CD4-positive, alpha-beta T cell (primary cell): ENCODE data around the gene RAPGEF1. TPM values are rescaled to one million over a fixed set of nuclear protein-coding genes. Genes with fewer than 3 reads are reported as not detected.
A peak's percentile ranks its signal among the peaks of the same experiment; 100 is the strongest.

Experiments
- ATAC-seq: fragments of 200-7000 bp; cut with Tn5 transposase; one replicate; pipeline ENCODE4 v1.10.0; 2022; ENCODE audit warnings: mild to moderate bottlenecking; ENCODE audit not compliant: poor library complexity
- CTCF ChIA-PET: fragments of 350-600 bp; sonication (Branson Sonifier 250); formaldehyde crosslinking; loops from one replicate; lab custom pipeline; 2021; ENCODE audit warnings: antibody characterized with exemption, inconsistent platforms; lab: Charles Lee
- POLR2A ChIA-PET: fragments of 350-600 bp; sonication (Branson Sonifier 250); formaldehyde crosslinking; loops from one replicate; lab custom pipeline; 2021; ENCODE audit warnings: antibody characterized with exemption, inconsistent platforms; lab: Charles Lee
- DNase-seq, 14 experiments: peaks; one replicate each; pipeline ENCODE4 v3.0.0-alpha.2; 2013 to 2020; ENCODE audit warnings: mixed read lengths in 2 of 14
- H3K27ac ChIP-seq, 2 donors: one replicate each; pipeline versions ENCODE4 v1.5.1 to v1.7.0; 2013; ENCODE audit warnings: low read length in 2 of 2, low read depth in 1 of 2, mild to moderate bottlenecking in 1 of 2
- H3K27me3 ChIP-seq, 2 experiments: 1 replicate in 1 of 2; 2 replicates in 1 of 2; pipeline versions ENCODE4 v1.6.1 to v1.7.0; 2013; ENCODE audit warnings: low read length in 2 of 2, control low read depth in 1 of 2, mild to moderate bottlenecking in 1 of 2, moderate library complexity in 1 of 2; ENCODE audit not compliant: insufficient read depth in 2 of 2, control insufficient read depth in 1 of 2
- H3K36me3 ChIP-seq: one replicate; pipeline ENCODE4 v1.6.1; 2013; ENCODE audit warnings: low read length, control low read depth; ENCODE audit not compliant: insufficient read depth
- H3K4me1 ChIP-seq: one replicate; pipeline ENCODE4 v1.6.1; 2013; ENCODE audit warnings: low read length, control low read depth; ENCODE audit not compliant: insufficient read depth
- H3K4me3 ChIP-seq: one replicate; pipeline ENCODE4 v1.5.1; 2013; ENCODE audit warnings: mild to moderate bottlenecking, low read length, moderate library complexity
- H3K9me3 ChIP-seq, 2 experiments: 1 replicate in 1 of 2; 2 replicates in 1 of 2; pipeline versions ENCODE4 v1.6.1 to v1.7.0; 2013; ENCODE audit warnings: low read length in 2 of 2, mild to moderate bottlenecking in 2 of 2, control low read depth in 1 of 2, moderate library complexity in 1 of 2; ENCODE audit not compliant: control insufficient read depth in 1 of 2, insufficient read depth in 1 of 2
- H3K27ac Mint-ChIP-seq: one replicate; pipeline ENCODE4 v1.8.0; 2020; ENCODE audit warnings: mixed read lengths
- H3K27me3 Mint-ChIP-seq: one replicate; pipeline ENCODE4 v1.8.0; 2021; ENCODE audit warnings: mixed read lengths
- H3K36me3 Mint-ChIP-seq: one replicate; pipeline ENCODE4 v1.8.0; 2021; ENCODE audit warnings: low read depth, mixed read lengths
- H3K4me1 Mint-ChIP-seq: one replicate; pipeline ENCODE4 v1.8.0; 2021; ENCODE audit warnings: low read depth, mixed read lengths
- H3K4me3 Mint-ChIP-seq: one replicate; pipeline ENCODE4 v1.8.0; 2020; ENCODE audit warnings: mild to moderate bottlenecking, mixed read lengths
- H3K9me3 Mint-ChIP-seq: one replicate; pipeline ENCODE4 v1.8.0; 2020; ENCODE audit warnings: mixed read lengths
- intact Hi-C, 2 experiments: fragments of 100-400 bp; cut with DNase I in 1 of 2; cut with micrococcal nuclease in 1 of 2; formaldehyde crosslinking; loops; one replicate each; pipeline versions ENCODE4 v1.15.1 to v1.9.0; 2023 to 2025; cut with DNase I, micrococcal nuclease
- total RNA-seq, 174 experiments: library from RNA in 2 of 174; stranded (reverse) in 2 of 174; gene quantifications; one replicate each; pipeline ENCODE4 v1.2.3 and lab custom pipeline; 2021 to 2026
- TF ChIP-seq, protein P1 (sequence below): fragments of 200-600 bp; IDR thresholded peaks from one replicate; pipeline ENCODE4 v1.8.0; 2022; ENCODE audit warnings: antibody characterized with exemption, mild to moderate bottlenecking

The RAPGEF1 gene
- total RNA-seq, 2 experiments from 2014 or later = 130 to 134 TPM

- H3K27ac Mint-ChIP-seq = no peak overlapping the region
- H3K4me3 ChIP-seq = peak overlapping the region; percentile 72
Observed at GRCh38 chr9:131529597-131530545, 210.0 kb downstream of the RAPGEF1 start.

DNA sequence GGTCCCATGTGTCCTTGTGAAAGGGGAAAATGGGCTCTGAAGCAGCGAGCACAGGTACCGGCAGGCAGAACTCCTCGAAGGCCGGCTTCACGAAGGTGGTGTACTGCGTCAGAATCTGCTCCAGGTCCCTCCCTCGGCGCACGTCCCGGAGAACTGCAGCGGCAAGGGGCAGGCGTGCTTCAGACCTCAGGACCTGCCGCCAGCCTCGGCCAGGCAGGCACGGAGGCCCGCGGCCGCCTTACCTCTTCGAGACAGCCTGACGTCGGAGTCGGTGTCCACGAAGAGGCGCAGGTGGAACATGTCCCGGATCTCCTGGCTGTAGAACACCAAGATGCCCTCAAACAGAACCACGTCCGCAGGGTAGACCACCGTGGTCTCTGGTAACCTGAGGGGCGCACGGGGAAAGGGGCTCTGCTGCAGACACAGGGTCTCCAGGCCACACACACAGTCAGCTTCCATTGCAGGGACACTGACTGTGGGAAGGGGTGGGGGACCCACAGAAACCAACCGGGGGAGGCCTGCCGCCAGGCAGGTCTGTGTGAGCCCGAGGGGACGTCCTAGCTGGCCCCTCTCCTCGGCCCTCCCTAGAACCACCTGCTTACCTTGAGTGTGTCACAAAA, 210.9 kb downstream of the RAPGEF1 start:
- Mint-ChIP-seq H3K9me3 (no peaks in the 10 kb centered on the region), H3K27me3 (no peaks in the 10 kb centered on the region), H3K4me1 (peaks cover 24% of the 10 kb centered on the region), H3K36me3 (peaks cover 41% of the 10 kb centered on the region), H3K4me3 (peak overlapping the region; percentile 78), H3K27ac (no peak overlapping the region)
- ChIA-PET POLR2A (no interaction called here), CTCF (no interaction called here)
- DNase-seq = no peak
- H3K27ac ChIP-seq = no peak overlapping the region
- intact Hi-C loops = no loop called here
- no peaks in the 10 kb centered on the region for H3K27me3 ChIP-seq
- TF ChIP-seq, protein P1, sequence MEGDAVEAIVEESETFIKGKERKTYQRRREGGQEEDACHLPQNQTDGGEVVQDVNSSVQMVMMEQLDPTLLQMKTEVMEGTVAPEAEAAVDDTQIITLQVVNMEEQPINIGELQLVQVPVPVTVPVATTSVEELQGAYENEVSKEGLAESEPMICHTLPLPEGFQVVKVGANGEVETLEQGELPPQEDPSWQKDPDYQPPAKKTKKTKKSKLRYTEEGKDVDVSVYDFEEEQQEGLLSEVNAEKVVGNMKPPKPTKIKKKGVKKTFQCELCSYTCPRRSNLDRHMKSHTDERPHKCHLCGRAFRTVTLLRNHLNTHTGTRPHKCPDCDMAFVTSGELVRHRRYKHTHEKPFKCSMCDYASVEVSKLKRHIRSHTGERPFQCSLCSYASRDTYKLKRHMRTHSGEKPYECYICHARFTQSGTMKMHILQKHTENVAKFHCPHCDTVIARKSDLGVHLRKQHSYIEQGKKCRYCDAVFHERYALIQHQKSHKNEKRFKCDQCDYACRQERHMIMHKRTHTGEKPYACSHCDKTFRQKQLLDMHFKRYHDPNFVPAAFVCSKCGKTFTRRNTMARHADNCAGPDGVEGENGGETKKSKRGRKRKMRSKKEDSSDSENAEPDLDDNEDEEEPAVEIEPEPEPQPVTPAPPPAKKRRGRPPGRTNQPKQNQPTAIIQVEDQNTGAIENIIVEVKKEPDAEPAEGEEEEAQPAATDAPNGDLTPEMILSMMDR = no peak
- peaks cover 55% of the 10 kb centered on the region for H3K36me3 ChIP-seq
- no peaks in the 10 kb centered on the region for H3K9me3 ChIP-seq
- H3K4me3 ChIP-seq = no peak overlapping the region
- H3K4me1 ChIP-seq = peaks cover 23% of the 10 kb centered on the region
- no peak for ATAC-seq

More at GRCh38 chr9:131529597-131530545, 210.0 kb downstream of the RAPGEF1 start:
- CTCF ChIA-PET = no interaction called here
- Histone ChIP-seq H3K36me3 (peaks cover 47% of the 10 kb centered on the region), H3K9me3 (no peaks in the 10 kb centered on the region), H3K4me1 (peaks cover 31% of the 10 kb centered on the region), H3K27ac (peak overlapping the region in 1 of 2 donors; percentile 44), H3K27me3 (no peaks in the 10 kb centered on the region)
- no peaks in the 10 kb centered on the region for H3K9me3 Mint-ChIP-seq
- ATAC-seq = no peak
- H3K27me3 Mint-ChIP-seq = no peaks in the 10 kb centered on the region
- H3K4me3 Mint-ChIP-seq = peak overlapping the region; percentile 85
- TF ChIP-seq, protein P1 = no peak
- H3K4me1 Mint-ChIP-seq = peaks cover 33% of the 10 kb centered on the region
- H3K36me3 Mint-ChIP-seq = peaks cover 33% of the 10 kb centered on the region
- DNase-seq = no peak
- intact Hi-C loops = loop anchor here in 1 of 2 experiments (1.0 to 10.0 kb wide), 3 partner anchors 27 to 555 kb away; no protein-coding TSS in a partner anchor
- POLR2A ChIA-PET = no interaction called here

GRCh38 chr9:131528186-131528585, 211.7 kb downstream of the RAPGEF1 start:
- H3K4me3 Mint-ChIP-seq = peak overlapping the region; percentile 78
- H3K9me3 ChIP-seq = no peaks in the 10 kb centered on the region
- H3K27me3 ChIP-seq = no peaks in the 10 kb centered on the region
- H3K27me3 Mint-ChIP-seq = no peaks in the 10 kb centered on the region
- peak overlapping the region; percentile 51 for H3K27ac Mint-ChIP-seq
- peaks cover 20% of the 10 kb centered on the region for H3K4me1 ChIP-seq
- CTCF ChIA-PET = no interaction called here
- DNase-seq = no peak
- POLR2A ChIA-PET = no interaction called here
- H3K9me3 Mint-ChIP-seq = no peaks in the 10 kb centered on the region
- H3K4me1 Mint-ChIP-seq = peaks cover 24% of the 10 kb centered on the region
- H3K36me3 Mint-ChIP-seq = peaks cover 48% of the 10 kb centered on the region
- TF ChIP-seq, protein P1 = no peak
- ATAC-seq = no peak
- H3K27ac ChIP-seq = no peak overlapping the region
- peaks cover 63% of the 10 kb centered on the region for H3K36me3 ChIP-seq
- no peak overlapping the region for H3K4me3 ChIP-seq
- intact Hi-C loops = no loop called here

Other genes with a start within 250 kb of the RAPGEF1 start
- 10 to 100 TPM; 50.1 to 50.5 TPM for gene POMT1, start 237.2 kb downstream of the RAPGEF1 start, total RNA-seq
- 10 to 100 TPM; 22.1 to 22.5 TPM for gene UCK1, start 208.8 kb downstream of the RAPGEF1 start, total RNA-seq
- gene PRRT1B, start 194.6 kb downstream of the RAPGEF1 start, total RNA-seq = not detected